Measurements from ENCODE around the gene LYRM4. TPM values are rescaled to one million over a fixed set of nuclear protein-coding genes. Genes with fewer than 3 reads are reported as not detected.

The LYRM4 gene
- total and polyA plus RNA-seq, 9 of the 15 experiments (the other 6 are each of a cell fraction or from before 2014, with no cell fraction given) = 24.2 to 69.4 (median 41.8) TPM

DNA sequence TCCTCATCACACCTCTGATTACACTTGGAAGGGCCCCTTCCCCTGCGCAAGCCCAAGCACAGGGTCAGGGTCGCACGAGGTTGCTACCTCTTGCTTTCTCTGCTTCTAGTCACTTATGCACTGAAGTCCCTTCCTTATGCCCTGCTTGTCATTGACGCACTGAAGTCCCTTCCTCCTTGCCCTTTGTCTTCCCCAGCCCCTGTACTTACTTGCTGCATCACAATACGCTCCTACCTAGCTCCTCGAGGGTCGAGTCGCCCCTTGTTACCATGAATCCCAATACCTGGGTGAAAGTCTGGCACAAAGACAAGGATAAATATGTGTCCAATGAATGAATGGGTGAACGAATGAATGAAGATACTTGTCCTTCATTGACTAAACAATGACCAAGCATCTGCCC, 75.9 kb downstream of the LYRM4 start:
- Histone ChIP-seq H3K4me2 (ENCODE audit: insufficient read depth, low read length) (no peak overlapping the region), H3K27me3 (ENCODE audit: control insufficient read depth in 2 of 2, insufficient read depth in 2 of 2, low read length in 2 of 2) (no peaks in the 10 kb centered on the region), H3K4me3 (no peak overlapping the region), H3K9me1 (ENCODE audit: control insufficient read depth, insufficient read depth, low read length) (no peaks in the 10 kb centered on the region), H3K79me2 (ENCODE audit: control insufficient read depth, insufficient read depth, low read length) (no peaks in the 10 kb centered on the region), H3K27ac (ENCODE audit: extremely low read depth, low read depth, low read length) (no peak overlapping the region), H3K36me3 (ENCODE audit: control insufficient read depth, insufficient read depth, low read length) (no peaks in the 10 kb centered on the region; the same call in 2 of the 3 replicates), H3K9me3 (replicated peaks; ENCODE audit: control insufficient read depth, insufficient read depth, low read depth, low read length) (no peaks in the 10 kb centered on the region), H4K20me1 (replicated peaks; ENCODE audit: control insufficient read depth, insufficient read depth, low read length) (peaks cover 9% of the 10 kb centered on the region), H3K4me1 (replicated peaks in 1 of 2; ENCODE audit: control insufficient read depth in 2 of 2, insufficient read depth in 2 of 2, low read length in 2 of 2) (peaks cover 0 to 5% of the 10 kb centered on the region in 2 experiments; a peak in 2 of 5 replicates), H2AFZ (ENCODE audit: low read depth, low read length) (no peak overlapping the region), H3K9ac (ENCODE audit: insufficient read depth in 1 of 2, low read depth in 2 of 2, low read length in 2 of 2) (no peak overlapping the region)
- TF ChIP-seq ZNF639 (CRISPR knock-in tag; conservative IDR thresholded peaks at IDR 0.05 in 1 of 2, IDR thresholded peaks at IDR 0.05 in 1 of 2) = no peak
- TF ChIP-seq KLF6 (CRISPR knock-in tag; IDR thresholded peaks at IDR 0.05; ENCODE audit: borderline replicate concordance) = no peak
- no peak for TF ChIP-seq SNIP1 (IDR thresholded peaks at IDR 0.05; ENCODE audit: low read depth)
- no peak for TF ChIP-seq ZNF217 (CRISPR knock-in tag; IDR thresholded peaks at IDR 0.05)
- TF ChIP-seq, protein P1, sequence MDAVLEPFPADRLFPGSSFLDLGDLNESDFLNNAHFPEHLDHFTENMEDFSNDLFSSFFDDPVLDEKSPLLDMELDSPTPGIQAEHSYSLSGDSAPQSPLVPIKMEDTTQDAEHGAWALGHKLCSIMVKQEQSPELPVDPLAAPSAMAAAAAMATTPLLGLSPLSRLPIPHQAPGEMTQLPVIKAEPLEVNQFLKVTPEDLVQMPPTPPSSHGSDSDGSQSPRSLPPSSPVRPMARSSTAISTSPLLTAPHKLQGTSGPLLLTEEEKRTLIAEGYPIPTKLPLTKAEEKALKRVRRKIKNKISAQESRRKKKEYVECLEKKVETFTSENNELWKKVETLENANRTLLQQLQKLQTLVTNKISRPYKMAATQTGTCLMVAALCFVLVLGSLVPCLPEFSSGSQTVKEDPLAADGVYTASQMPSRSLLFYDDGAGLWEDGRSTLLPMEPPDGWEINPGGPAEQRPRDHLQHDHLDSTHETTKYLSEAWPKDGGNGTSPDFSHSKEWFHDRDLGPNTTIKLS (IDR thresholded peaks at IDR 0.05; ENCODE audit: borderline replicate concordance, low read depth) = no peak
- no peak for TF ChIP-seq SMAD2 (IDR thresholded peaks at IDR 0.05; ENCODE audit: low read depth, low read length)
- TF ChIP-seq SMARCE1 (IDR thresholded peaks at IDR 0.05) = no peak
- TF ChIP-seq RBM25 (IDR thresholded peaks at IDR 0.05; ENCODE audit: low read depth, low read length, severe bottlenecking) = no peak
- TF ChIP-seq, protein P2, sequence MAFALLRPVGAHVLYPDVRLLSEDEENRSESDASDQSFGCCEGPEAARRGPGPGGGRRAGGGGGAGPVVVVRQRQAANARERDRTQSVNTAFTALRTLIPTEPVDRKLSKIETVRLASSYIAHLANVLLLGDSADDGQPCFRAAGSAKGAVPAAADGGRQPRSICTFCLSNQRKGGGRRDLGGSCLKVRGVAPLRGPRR (CRISPR knock-in tag; IDR thresholded peaks at IDR 0.05) = no peak
- no peak for TF ChIP-seq DNMT1 (IDR thresholded peaks at IDR 0.05)
- TF ChIP-seq ILF3 (IDR thresholded peaks at IDR 0.05; ENCODE audit: borderline replicate concordance) = no peak
- TF ChIP-seq ZKSCAN8 (CRISPR knock-in tag; IDR thresholded peaks at IDR 0.05) = no peak
- no peak for TF ChIP-seq ZNF140 (CRISPR knock-in tag; IDR thresholded peaks at IDR 0.05)
- ChIA-PET POLR2A (no interaction called here), CTCF (ENCODE audit: low intra/inter-chr PET ratio) (no interaction called here)
- FAIRE-seq = no peak
- in situ Hi-C loops (cut with MboI) = no loop called here
- BruUV-seq (replicated peaks) = no TSS peak
- DNase-seq (ENCODE audit: extremely low read depth in 1 of 4, low spot score in 3 of 4) = no peak
- ATAC-seq = no peak
- WGBS (ENCODE audit: insufficient coverage, low coverage, missing lambda C conversion rate) = 75% methylated on average over 9 of the region's 9 CpGs
- intact Hi-C loops (cut with micrococcal nuclease) = no loop called here

Data from K562 (cell line).